WTC11 (cell line): ENCODE measurements around the gene VAC14. TPM values are rescaled to one million over a fixed set of nuclear protein-coding genes. Genes with fewer than 3 reads are reported as not detected.

Experiments used
- ATAC-seq: fragments of 200-7000 bp; cut with Tn5 transposase; 2 replicates; pipeline ENCODE4 v1.10.0; 2021; ENCODE audit warnings: mild to moderate bottlenecking, moderate library complexity
- CTCF ChIA-PET: fragments of 300-600 bp; sonication (Branson Sonifier 250); formaldehyde crosslinking; loops from one replicate; lab custom pipeline; 2021; ENCODE audit warnings: antibody characterized with exemption; lab: Charles Lee
- POLR2A ChIA-PET: fragments of 350-600 bp; sonication (Branson Sonifier 250); formaldehyde crosslinking; loops from one replicate; lab custom pipeline; 2021; ENCODE audit warnings: antibody characterized with exemption; lab: Charles Lee
- DNase-seq: peaks from one replicate; pipeline ENCODE4 v3.0.0; 2021; ENCODE audit warnings: low spot score
- H3K27ac Mint-ChIP-seq: 2 replicates; pipeline ENCODE4 v1.8.0; 2021; ENCODE audit warnings: mixed read lengths
- H3K27me3 Mint-ChIP-seq: 2 replicates; pipeline ENCODE4 v1.8.0; 2021; ENCODE audit warnings: low read depth, mild to moderate bottlenecking, moderate library complexity, mixed read lengths
- H3K36me3 Mint-ChIP-seq: 2 replicates; pipeline ENCODE4 v1.8.0; 2021; ENCODE audit warnings: mixed read lengths
- H3K4me1 Mint-ChIP-seq: 2 replicates; pipeline ENCODE4 v1.8.0; 2022; ENCODE audit warnings: mixed read lengths
- H3K4me3 Mint-ChIP-seq: 2 replicates; pipeline ENCODE4 v1.8.0; 2021; ENCODE audit warnings: mild to moderate bottlenecking, moderate library complexity, mixed read lengths
- H3K9me3 Mint-ChIP-seq: 2 replicates; pipeline ENCODE4 v1.8.0; 2021; ENCODE audit warnings: mixed read lengths
- AFF4 ChIP-seq: sonication (generic); formaldehyde crosslinking; IDR thresholded peaks from 2 replicates; pipeline ENCODE4 v1.8.1; 2023; ENCODE audit warnings: mild to moderate bottlenecking, missing genetic modification reagents, borderline replicate concordance
- FOXJ3 ChIP-seq: sonication (generic); formaldehyde crosslinking; IDR thresholded peaks from 2 replicates; pipeline ENCODE4 v1.9.0; 2021; ENCODE audit warnings: missing genetic modification reagents, mild to moderate bottlenecking, borderline replicate concordance
- FOXK1 ChIP-seq: sonication (generic); formaldehyde crosslinking; IDR thresholded peaks from 2 replicates; pipeline ENCODE4 v1.8.0; 2022; ENCODE audit warnings: mild to moderate bottlenecking, moderate library complexity, missing genetic modification reagents
- FOXP1 ChIP-seq: sonication (generic); formaldehyde crosslinking; IDR thresholded peaks from 2 replicates; pipeline ENCODE4 v1.8.0; 2022; ENCODE audit warnings: missing genetic modification reagents, mild to moderate bottlenecking, moderate library complexity, borderline replicate concordance
- FOXP4 ChIP-seq: sonication (generic); formaldehyde crosslinking; IDR thresholded peaks from 2 replicates; pipeline ENCODE4 v1.8.0; 2022; ENCODE audit warnings: mild to moderate bottlenecking, missing genetic modification reagents
- GABPB1 ChIP-seq: sonication (generic); formaldehyde crosslinking; IDR thresholded peaks from 2 replicates; pipeline ENCODE4 v1.8.1; 2023; ENCODE audit warnings: mild to moderate bottlenecking, missing genetic modification reagents
- KAT7 ChIP-seq: sonication (generic); formaldehyde crosslinking; IDR thresholded peaks from 2 replicates; pipeline ENCODE4 v1.8.1; 2023; ENCODE audit warnings: missing genetic modification reagents, mild to moderate bottlenecking, borderline replicate concordance
- MLX ChIP-seq: sonication (generic); formaldehyde crosslinking; IDR thresholded peaks from 2 replicates; pipeline ENCODE4 v1.8.1; 2023; ENCODE audit warnings: mild to moderate bottlenecking, missing genetic modification reagents, moderate library complexity
- MYBL2 ChIP-seq: sonication (generic); formaldehyde crosslinking; IDR thresholded peaks from 2 replicates; pipeline ENCODE4 v1.8.1; 2023; ENCODE audit warnings: mild to moderate bottlenecking, moderate library complexity, missing genetic modification reagents
- NFYB ChIP-seq: sonication (generic); formaldehyde crosslinking; conservative IDR thresholded peaks from 2 replicates; pipeline ENCODE4 v1.8.0; 2022; ENCODE audit warnings: low read depth, missing genetic modification reagents
- NR1H2 ChIP-seq: sonication (generic); formaldehyde crosslinking; IDR thresholded peaks from 2 replicates; pipeline ENCODE4 v1.9.0; 2021; ENCODE audit warnings: mild to moderate bottlenecking, moderate library complexity, missing genetic modification reagents
- NR2C2 ChIP-seq: sonication (generic); formaldehyde crosslinking; IDR thresholded peaks from 2 replicates; pipeline ENCODE4 v1.8.0; 2022; ENCODE audit warnings: mild to moderate bottlenecking, missing genetic modification reagents
- RELA ChIP-seq: sonication (generic); formaldehyde crosslinking; IDR thresholded peaks from 2 replicates; pipeline ENCODE4 v1.8.1; 2022; ENCODE audit warnings: missing genetic modification reagents, mild to moderate bottlenecking, borderline replicate concordance
- SMAD4 ChIP-seq: sonication (generic); formaldehyde crosslinking; IDR thresholded peaks from 2 replicates; pipeline ENCODE4 v1.8.0; 2022; ENCODE audit warnings: mild to moderate bottlenecking, missing genetic modification reagents
- SP1 ChIP-seq: sonication (generic); formaldehyde crosslinking; conservative IDR thresholded peaks from 2 replicates; pipeline ENCODE4 v1.8.1; 2022; ENCODE audit warnings: missing genetic modification reagents
- TEAD4 ChIP-seq: sonication (generic); formaldehyde crosslinking; IDR thresholded peaks from 2 replicates; pipeline ENCODE4 v1.8.0; 2022; ENCODE audit warnings: mild to moderate bottlenecking, missing genetic modification reagents
- USF1 ChIP-seq: sonication (generic); formaldehyde crosslinking; IDR thresholded peaks from 2 replicates; pipeline ENCODE4 v1.8.0; 2022; ENCODE audit warnings: mild to moderate bottlenecking, missing genetic modification reagents
- USF2 ChIP-seq: sonication (generic); formaldehyde crosslinking; IDR thresholded peaks from 2 replicates; pipeline ENCODE4 v1.8.1; 2023; ENCODE audit warnings: mild to moderate bottlenecking, missing genetic modification reagents, moderate library complexity
- total RNA-seq: library from RNA; stranded (reverse); gene quantifications from 3 replicates; pipeline ENCODE4 v1.2.3, GENCODE V29; 2021
- TF ChIP-seq, protein P1 (sequence below): sonication (generic); formaldehyde crosslinking; IDR thresholded peaks from 2 replicates; pipeline ENCODE4 v1.8.1; 2022; ENCODE audit warnings: missing genetic modification reagents, borderline replicate concordance
- TF ChIP-seq, protein P2 (sequence below): fragments of 250-450 bp; sonication (Bioruptor Pico); IDR thresholded peaks from 2 replicates; pipeline ENCODE4 v1.8.0; 2021; ENCODE audit warnings: mild to moderate bottlenecking

Gene VAC14
- total RNA-seq, 1 experiment from 2014 or later: 60.1 TPM

DNA sequence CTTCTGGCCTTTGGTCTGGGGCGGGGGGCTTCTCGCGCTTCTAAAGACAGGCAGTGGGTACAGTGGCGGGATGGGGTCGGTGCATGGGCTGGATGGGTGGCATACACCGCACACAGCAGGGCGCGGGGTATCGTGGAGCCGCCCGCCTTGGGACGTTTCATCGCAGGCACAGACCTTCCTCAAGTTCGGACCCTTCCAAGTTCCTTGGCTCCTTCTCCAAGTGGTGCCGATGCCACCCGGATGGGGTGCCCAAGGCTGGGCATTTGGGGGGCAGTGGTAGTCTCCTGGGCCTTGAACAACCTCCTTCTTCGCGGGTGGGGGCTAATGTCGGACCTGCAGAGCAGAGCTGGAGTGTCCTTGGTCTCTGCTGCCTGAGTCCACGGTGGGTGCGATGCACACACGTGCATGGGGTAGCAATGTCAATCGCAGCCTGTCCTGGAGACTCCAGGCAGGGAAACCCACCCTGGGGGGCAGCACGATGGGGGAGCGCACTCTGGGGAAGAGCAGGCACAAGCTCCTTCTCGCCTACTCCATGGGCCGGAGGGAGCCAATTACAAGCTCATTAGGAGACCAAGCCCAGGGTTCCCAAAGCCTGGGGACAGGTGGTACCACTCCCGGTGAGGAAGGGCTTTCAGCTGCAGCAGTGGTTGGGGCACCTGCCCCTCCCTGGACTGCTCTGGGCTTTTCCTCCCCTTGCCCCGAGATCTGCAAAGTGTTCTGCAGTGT, 114.4 kb downstream of the VAC14 start:
- H3K27me3 Mint-ChIP-seq: no peaks in the 10 kb centered on the region
- ChIA-PET POLR2A (interaction anchor here (0.9 to 1.5 kb wide), 3 partner anchors 39 to 85 kb away, joined by 4 to 5 read pairs (median 4); no protein-coding TSS in a partner anchor), CTCF (interaction anchor here (1.3 to 4.6 kb wide), 7 partner anchors 9 to 625 kb away, joined by 3 to 43 read pairs (median 10); no protein-coding TSS in a partner anchor)
- H3K4me1 Mint-ChIP-seq: peaks cover 26% of the 10 kb centered on the region
- peak overlapping the region; percentile 65 for H3K4me3 Mint-ChIP-seq
- DNase-seq (no peak), ATAC-seq (peak; percentile 25)
- H3K36me3 Mint-ChIP-seq: no peaks in the 10 kb centered on the region
- peak overlapping the region; percentile 70 for H3K27ac Mint-ChIP-seq
- peak; percentile 70; the same call in 1 of the 2 replicates for TF ChIP-seq RELA
- TF ChIP-seq USF2 (CRISPR knock-in tag): no peak
- TF ChIP-seq FOXP1 (CRISPR knock-in tag): 0 out of 2 replicates have a peak, but pooled peaks have one; percentile 15
- TF ChIP-seq TEAD4 (CRISPR knock-in tag): no peak
- TF ChIP-seq FOXK1 (CRISPR knock-in tag): 0 out of 2 replicates have a peak, but pooled peaks have one; percentile 17
- peak; percentile 43; the same call in 1 of the 2 replicates for TF ChIP-seq SP1
- H3K9me3 Mint-ChIP-seq: no peaks in the 10 kb centered on the region

DNA sequence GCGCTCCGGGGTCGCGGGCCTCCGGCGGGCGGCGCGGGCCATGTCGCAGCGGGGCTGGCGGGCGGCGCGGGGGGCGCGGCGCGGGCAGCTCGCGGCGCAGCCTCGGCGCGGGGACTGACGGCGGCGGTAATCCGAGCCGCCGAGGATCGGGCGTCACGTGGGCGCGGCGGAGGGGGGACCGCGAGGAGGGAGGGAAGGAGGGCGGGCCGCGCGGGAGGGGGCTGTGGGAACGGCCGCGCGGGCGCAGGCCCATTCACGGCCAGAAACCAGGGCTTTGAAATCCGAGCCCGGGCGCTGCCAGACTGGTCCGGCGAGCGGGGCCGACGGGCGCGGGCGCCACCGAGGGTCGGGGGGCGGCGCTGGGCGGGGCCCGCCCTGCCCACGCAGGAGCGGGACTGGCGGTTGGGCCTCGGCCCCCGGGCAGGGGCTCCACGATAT, 115.0 kb downstream of the VAC14 start, which contains the start of gene MTSS2:
Gene MTSS2 (minus strand): TSS at position 116 of the 438 bp plus-strand sequence. CDS start 262 bp downstream, outside the sequence.
- Mint-ChIP-seq H3K4me1 (peaks cover 26% of the 10 kb centered on the region), H3K4me3 (peak within 1 kb of the TSS; percentile 65), H3K27ac (peak within 1 kb of the TSS; percentile 70), H3K36me3 (no peaks in the 10 kb centered on the region), H3K27me3 (no peaks in the 10 kb centered on the region), H3K9me3 (no peaks in the 10 kb centered on the region)
- ATAC-seq (peak; percentile 55), DNase-seq (peak; percentile 82)
- ChIA-PET POLR2A (no interaction called here), CTCF (interaction anchor here (3.4 to 4.6 kb wide), 2 partner anchors 52 to 85 kb away, joined by 32 to 43 read pairs; no protein-coding TSS in a partner anchor)
- no peak for TF ChIP-seq NFYB (CRISPR knock-in tag)
- TF ChIP-seq AFF4 (CRISPR knock-in tag): no peak
- no peak; the same call in 1 of the 2 replicates for TF ChIP-seq MLX
- peak; percentile 95 for TF ChIP-seq USF2 (CRISPR knock-in tag)
- TF ChIP-seq FOXP4 (CRISPR knock-in tag): 0 out of 2 replicates have a peak, but pooled peaks have one; percentile 32
- peak; percentile 89 for TF ChIP-seq USF1 (CRISPR knock-in tag)
- TF ChIP-seq SMAD4 (CRISPR knock-in tag): no peak
- no peak for TF ChIP-seq KAT7 (CRISPR knock-in tag)
- 0 out of 2 replicates have a peak, but pooled peaks have one; percentile 21 for TF ChIP-seq GABPB1 (CRISPR knock-in tag)
- TF ChIP-seq SP1: peak; percentile 61
- TF ChIP-seq MYBL2 (CRISPR knock-in tag): no peak
- TF ChIP-seq, protein P1, sequence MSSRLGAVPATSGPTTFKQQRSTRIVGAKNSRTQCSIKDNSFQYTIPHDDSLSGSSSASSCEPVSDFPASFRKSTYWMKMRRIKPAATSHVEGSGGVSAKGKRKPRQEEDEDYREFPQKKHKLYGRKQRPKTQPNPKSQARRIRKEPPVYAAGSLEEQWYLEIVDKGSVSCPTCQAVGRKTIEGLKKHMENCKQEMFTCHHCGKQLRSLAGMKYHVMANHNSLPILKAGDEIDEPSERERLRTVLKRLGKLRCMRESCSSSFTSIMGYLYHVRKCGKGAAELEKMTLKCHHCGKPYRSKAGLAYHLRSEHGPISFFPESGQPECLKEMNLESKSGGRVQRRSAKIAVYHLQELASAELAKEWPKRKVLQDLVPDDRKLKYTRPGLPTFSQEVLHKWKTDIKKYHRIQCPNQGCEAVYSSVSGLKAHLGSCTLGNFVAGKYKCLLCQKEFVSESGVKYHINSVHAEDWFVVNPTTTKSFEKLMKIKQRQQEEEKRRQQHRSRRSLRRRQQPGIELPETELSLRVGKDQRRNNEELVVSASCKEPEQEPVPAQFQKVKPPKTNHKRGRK (CRISPR knock-in tag): no peak
- no peak for TF ChIP-seq NR2C2 (CRISPR knock-in tag)
- no peak for TF ChIP-seq NR1H2 (CRISPR knock-in tag)
- TF ChIP-seq, protein P2, sequence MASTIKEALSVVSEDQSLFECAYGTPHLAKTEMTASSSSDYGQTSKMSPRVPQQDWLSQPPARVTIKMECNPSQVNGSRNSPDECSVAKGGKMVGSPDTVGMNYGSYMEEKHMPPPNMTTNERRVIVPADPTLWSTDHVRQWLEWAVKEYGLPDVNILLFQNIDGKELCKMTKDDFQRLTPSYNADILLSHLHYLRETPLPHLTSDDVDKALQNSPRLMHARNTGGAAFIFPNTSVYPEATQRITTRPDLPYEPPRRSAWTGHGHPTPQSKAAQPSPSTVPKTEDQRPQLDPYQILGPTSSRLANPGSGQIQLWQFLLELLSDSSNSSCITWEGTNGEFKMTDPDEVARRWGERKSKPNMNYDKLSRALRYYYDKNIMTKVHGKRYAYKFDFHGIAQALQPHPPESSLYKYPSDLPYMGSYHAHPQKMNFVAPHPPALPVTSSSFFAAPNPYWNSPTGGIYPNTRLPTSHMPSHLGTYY (CRISPR knock-in tag): no peak
- 0 out of 2 replicates have a peak, but pooled peaks have one; percentile 14 for TF ChIP-seq FOXP1 (CRISPR knock-in tag)
- no peak for TF ChIP-seq FOXJ3 (CRISPR knock-in tag)
